Mucosa of rectum (tissue), 2 donors: ENCODE measurements around the gene FAM20C.

Experiments
- H3K27ac ChIP-seq, 2 donors: one replicate each; pipeline ENCODE4 v1.7.0; 2013; ENCODE audit warnings: inconsistent platforms in 2 of 2, low read depth in 2 of 2, low read length in 2 of 2
- H3K27me3 ChIP-seq, 2 donors: one replicate each; pipeline ENCODE4 v1.7.0; 2013; ENCODE audit warnings: low read length in 2 of 2; ENCODE audit not compliant: control insufficient read depth in 2 of 2, insufficient read depth in 2 of 2
- H3K36me3 ChIP-seq, 2 donors: one replicate each; pipeline ENCODE4 v1.7.0; 2013; ENCODE audit warnings: low read length in 2 of 2; ENCODE audit not compliant: control insufficient read depth in 2 of 2, insufficient read depth in 2 of 2
- H3K4me1 ChIP-seq, 2 donors: one replicate each; pipeline ENCODE4 v1.7.0; 2013; ENCODE audit warnings: low read length in 2 of 2, mild to moderate bottlenecking in 1 of 2; ENCODE audit not compliant: control insufficient read depth in 2 of 2, insufficient read depth in 2 of 2
- H3K4me3 ChIP-seq, 2 donors: one replicate each; pipeline ENCODE4 v1.7.0; 2013; ENCODE audit warnings: low read length in 2 of 2
- H3K9ac ChIP-seq, 2 donors: one replicate each; pipeline ENCODE4 v1.7.0; 2013; ENCODE audit warnings: low read length in 2 of 2, low read depth in 1 of 2, mild to moderate bottlenecking in 1 of 2
- H3K9me3 ChIP-seq, 2 donors: one replicate each; pipeline ENCODE4 v1.7.0; 2013; ENCODE audit warnings: low read length in 2 of 2; ENCODE audit not compliant: control insufficient read depth in 2 of 2
- donor health status: healthy.
- donor health status: Normal muscosa, but diverticular disease.

FAM20C gene

GRCh38 chr7:151346-152050 lies 40.9 kb upstream of the FAM20C start:
- H3K36me3 ChIP-seq = no peaks in the 10 kb centered on the region

GRCh38 chr7:152702-153391 lies 39.5 kb upstream of the FAM20C start:
- H3K27ac ChIP-seq = no peak overlapping the region
- H3K4me1 ChIP-seq = peaks cover 20 to 21% of the 10 kb centered on the region in 2 donors
- H3K4me3 ChIP-seq = no peak overlapping the region
- H3K9ac ChIP-seq = no peak overlapping the region
- H3K36me3 ChIP-seq = no peaks in the 10 kb centered on the region
- H3K27me3 ChIP-seq = no peaks in the 10 kb centered on the region
- no peaks in the 10 kb centered on the region for H3K9me3 ChIP-seq

More at GRCh38 chr7:151346-152050, 40.9 kb upstream of the FAM20C start:
- peaks cover 20 to 21% of the 10 kb centered on the region in 2 donors for H3K4me1 ChIP-seq
- H3K9me3 ChIP-seq = no peaks in the 10 kb centered on the region
- no peak overlapping the region for H3K27ac ChIP-seq
- no peak overlapping the region for H3K9ac ChIP-seq
- H3K27me3 ChIP-seq = no peaks in the 10 kb centered on the region
- H3K4me3 ChIP-seq = no peak overlapping the region

- Histone ChIP-seq H3K9me3 (no peaks in the 10 kb centered on the region), H3K36me3 (no peaks in the 10 kb centered on the region), H3K27me3 (no peaks in the 10 kb centered on the region), H3K9ac (no peak overlapping the region), H3K27ac (no peak overlapping the region), H3K4me3 (no peak overlapping the region), H3K4me1 (peaks cover 20 to 21% of the 10 kb centered on the region in 2 donors)
Observed at GRCh38 chr7:153604-154003, 38.8 kb upstream of the FAM20C start.

GRCh38 chr7:154096-154799 lies 38.1 kb upstream of the FAM20C start:
- no peaks in the 10 kb centered on the region for H3K27me3 ChIP-seq

GRCh38 chr7:155469-155900 lies 36.9 kb upstream of the FAM20C start:
- peak overlapping the region; percentile 32 to 33 for H3K9ac ChIP-seq
- no peaks in the 10 kb centered on the region for H3K27me3 ChIP-seq
- H3K27ac ChIP-seq = no peak overlapping the region
- H3K9me3 ChIP-seq = no peaks in the 10 kb centered on the region
- H3K36me3 ChIP-seq = no peaks in the 10 kb centered on the region
- H3K4me3 ChIP-seq = peak overlapping the region in 1 of 2 donors; percentile 10
- H3K4me1 ChIP-seq = peaks cover 14 to 15% of the 10 kb centered on the region in 2 donors

More at GRCh38 chr7:154096-154799, 38.1 kb upstream of the FAM20C start:
- peaks cover 20 to 21% of the 10 kb centered on the region in 2 donors for H3K4me1 ChIP-seq
- no peaks in the 10 kb centered on the region for H3K9me3 ChIP-seq
- H3K9ac ChIP-seq = no peak overlapping the region
- H3K4me3 ChIP-seq = no peak overlapping the region
- no peak overlapping the region for H3K27ac ChIP-seq
- no peaks in the 10 kb centered on the region for H3K36me3 ChIP-seq

- Histone ChIP-seq H3K4me1 (peaks cover 17 to 18% of the 10 kb centered on the region in 2 donors), H3K9ac (no peak overlapping the region), H3K36me3 (no peaks in the 10 kb centered on the region), H3K27ac (no peak overlapping the region), H3K4me3 (no peak overlapping the region), H3K27me3 (no peaks in the 10 kb centered on the region), H3K9me3 (no peaks in the 10 kb centered on the region)
Observed at GRCh38 chr7:156111-157007, 36.0 kb upstream of the FAM20C start.

- Histone ChIP-seq H3K9ac (no peak overlapping the region), H3K27ac (no peak overlapping the region), H3K9me3 (no peaks in the 10 kb centered on the region), H3K4me1 (peaks cover 17 to 18% of the 10 kb centered on the region in 2 donors), H3K4me3 (no peak overlapping the region), H3K36me3 (no peaks in the 10 kb centered on the region), H3K27me3 (no peaks in the 10 kb centered on the region)
Observed at GRCh38 chr7:157008-157310, 35.4 kb upstream of the FAM20C start.

- Histone ChIP-seq H3K36me3 (no peaks in the 10 kb centered on the region), H3K4me1 (peaks cover 17 to 18% of the 10 kb centered on the region in 2 donors), H3K4me3 (no peak overlapping the region), H3K27me3 (peaks cover 0 to 2% of the 10 kb centered on the region in 2 donors), H3K9me3 (no peaks in the 10 kb centered on the region), H3K9ac (no peak overlapping the region), H3K27ac (no peak overlapping the region)
Observed at GRCh38 chr7:157771-158625, 34.4 kb upstream of the FAM20C start.

GRCh38 chr7:158771-159170 lies 33.6 kb upstream of the FAM20C start:
- Histone ChIP-seq H3K27me3 (peaks cover 0 to 9% of the 10 kb centered on the region in 2 donors), H3K9ac (no peak overlapping the region), H3K4me1 (peaks cover 17 to 18% of the 10 kb centered on the region in 2 donors), H3K36me3 (no peaks in the 10 kb centered on the region), H3K4me3 (no peak overlapping the region), H3K9me3 (no peaks in the 10 kb centered on the region), H3K27ac (no peak overlapping the region)
